SH-SY5Y (cell line): ENCODE data around the gene BRSK2.

Experiments
- GATA2 ChIP-seq: IDR thresholded peaks from 2 replicates; pipeline ENCODE4 v1.6.1; 2011; ENCODE audit warnings: mild to moderate bottlenecking, low read depth, low read length
- GATA3 ChIP-seq: IDR thresholded peaks from 2 replicates; pipeline ENCODE4 v1.6.1; 2011; ENCODE audit warnings: low read depth, mild to moderate bottlenecking, low read length, moderate library complexity

Gene BRSK2

GRCh38 chr11:1459219-1459575, 69.5 kb downstream of the BRSK2 start:
- TF ChIP-seq GATA2 (no peak), GATA3 (no peak)

DNA sequence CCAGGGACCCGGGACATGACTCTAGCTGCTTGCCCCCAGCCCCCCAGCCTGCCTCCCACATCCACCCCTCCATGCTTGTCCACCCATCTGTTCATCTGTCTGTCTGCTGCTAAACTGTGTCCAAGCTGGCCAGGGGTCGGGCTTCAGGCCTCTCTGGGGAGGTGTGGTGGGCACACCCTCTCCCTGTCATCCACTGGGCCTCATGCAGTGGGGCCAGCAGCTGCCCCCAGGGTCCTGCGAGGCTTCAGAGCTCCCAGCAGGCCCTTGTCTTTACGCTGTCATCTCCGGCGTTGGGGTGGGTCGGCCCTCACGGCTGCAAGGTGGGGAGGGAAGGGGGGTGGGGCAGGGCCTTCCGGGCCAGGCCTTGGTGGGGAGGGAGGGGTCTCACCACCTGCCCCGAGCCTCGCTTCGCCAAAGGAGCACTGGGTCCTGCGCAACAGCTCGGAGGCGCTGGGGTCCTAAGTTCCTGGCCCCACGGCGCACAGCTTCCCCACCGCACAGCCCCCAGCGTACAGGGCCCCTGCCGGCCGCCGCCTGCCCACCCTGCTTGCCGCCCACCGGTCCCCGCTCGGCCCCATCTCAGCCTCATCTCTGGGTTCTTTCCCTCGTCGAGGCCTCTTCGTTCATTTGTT, 70.1 kb downstream of the BRSK2 start:
- no peak for TF ChIP-seq GATA3

DNA sequence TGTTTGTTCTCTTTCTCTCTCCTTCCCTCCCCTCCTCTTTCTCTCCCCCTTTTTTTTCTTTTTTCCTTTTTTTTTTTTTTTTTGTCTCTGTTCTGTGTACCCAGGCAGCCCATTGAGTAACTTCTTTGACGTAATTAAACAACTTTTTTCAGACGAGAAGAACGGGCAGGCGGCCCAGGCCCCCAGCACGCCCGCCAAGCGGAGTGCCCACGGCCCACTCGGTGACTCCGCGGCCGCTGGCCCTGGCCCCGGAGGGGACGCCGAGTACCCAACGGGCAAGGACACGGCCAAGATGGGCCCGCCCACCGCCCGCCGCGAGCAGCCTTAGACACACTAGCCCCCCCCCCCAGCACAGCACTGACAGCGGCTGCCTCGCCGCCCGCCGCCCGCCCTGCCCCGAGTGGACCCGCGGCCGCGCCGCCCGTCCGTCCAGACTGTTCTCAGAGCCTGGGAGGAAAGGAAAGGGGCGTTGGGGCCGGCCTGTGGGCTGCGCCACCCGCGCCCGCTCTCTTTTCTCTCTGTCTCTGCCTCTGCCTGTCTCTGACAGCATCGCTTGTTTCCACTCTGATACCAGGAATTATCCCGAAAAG, 70.8 kb downstream of the BRSK2 start:
- TF ChIP-seq GATA3 = no peak
- TF ChIP-seq GATA2 = no peak

- TF ChIP-seq GATA3 = no peak
- no peak for TF ChIP-seq GATA2
Measured at GRCh38 chr11:1460986-1461825, 71.5 kb downstream of the BRSK2 start.

DNA sequence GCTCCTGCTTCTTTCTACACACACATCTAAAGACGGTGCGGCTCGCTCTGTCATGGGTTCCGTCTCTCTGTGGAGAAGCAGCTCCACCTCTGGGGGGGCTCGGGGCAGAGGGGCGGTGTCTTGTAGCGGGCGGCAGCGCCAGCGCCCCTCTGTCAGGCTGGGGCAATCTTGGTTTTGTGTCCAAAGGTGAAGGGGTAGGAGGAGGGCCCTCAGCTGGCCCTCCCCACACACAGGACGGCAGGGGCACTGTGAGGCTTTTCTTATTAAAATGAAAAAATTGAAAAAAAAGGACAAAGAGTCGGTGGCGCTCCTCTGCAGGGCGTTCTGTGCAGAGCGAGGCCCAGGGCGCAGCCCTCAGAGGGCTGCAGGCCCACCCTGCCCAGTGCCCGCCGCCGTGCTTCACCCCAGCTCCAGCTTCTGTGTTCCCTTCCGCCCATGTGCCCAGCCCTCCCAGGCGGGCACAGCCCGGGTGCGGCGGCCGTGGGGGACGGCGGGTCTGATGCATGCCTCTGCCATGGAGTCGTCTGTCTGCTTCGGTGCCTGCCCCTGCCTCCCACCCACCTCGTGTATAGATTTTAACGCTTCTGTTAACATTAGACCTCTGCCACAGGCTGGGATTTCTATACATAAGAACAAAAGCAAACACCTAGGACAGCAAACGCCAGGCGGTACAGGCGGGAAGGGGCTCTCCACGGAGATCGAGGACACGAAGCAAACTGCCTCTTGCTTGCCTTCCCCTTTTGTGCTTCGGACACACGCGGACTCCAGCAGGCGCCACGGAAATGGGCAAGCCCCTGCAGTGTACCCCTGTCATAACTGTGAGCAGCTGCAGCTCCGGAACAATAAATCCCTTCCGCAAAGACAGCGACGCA, 72.3 kb downstream of the BRSK2 start:
- TF ChIP-seq GATA2 (no peak), GATA3 (no peak)

DNA sequence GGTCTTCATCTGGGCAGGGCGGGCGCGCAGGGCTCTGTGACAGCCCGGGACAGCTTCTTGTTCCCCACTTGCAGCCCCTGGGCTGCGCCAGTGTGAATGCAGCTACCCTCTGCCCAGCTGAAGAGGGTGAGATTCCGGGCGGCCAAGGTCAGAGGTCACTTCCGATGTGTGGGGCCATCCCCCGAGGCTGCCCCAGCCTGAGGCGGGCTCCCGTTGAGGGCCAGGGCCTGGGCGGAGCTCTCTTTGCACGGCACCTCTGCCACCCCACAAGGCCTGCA, 72.9 kb downstream of the BRSK2 start:
- TF ChIP-seq GATA3 (no peak), GATA2 (no peak)

- TF ChIP-seq GATA2 (no peak), GATA3 (no peak)
Measured at GRCh38 chr11:1463056-1463455, 73.3 kb downstream of the BRSK2 start.

GRCh38 chr11:1466784-1467183, 77.0 kb downstream of the BRSK2 start:
- TF ChIP-seq GATA2 (no peak), GATA3 (no peak)

DNA sequence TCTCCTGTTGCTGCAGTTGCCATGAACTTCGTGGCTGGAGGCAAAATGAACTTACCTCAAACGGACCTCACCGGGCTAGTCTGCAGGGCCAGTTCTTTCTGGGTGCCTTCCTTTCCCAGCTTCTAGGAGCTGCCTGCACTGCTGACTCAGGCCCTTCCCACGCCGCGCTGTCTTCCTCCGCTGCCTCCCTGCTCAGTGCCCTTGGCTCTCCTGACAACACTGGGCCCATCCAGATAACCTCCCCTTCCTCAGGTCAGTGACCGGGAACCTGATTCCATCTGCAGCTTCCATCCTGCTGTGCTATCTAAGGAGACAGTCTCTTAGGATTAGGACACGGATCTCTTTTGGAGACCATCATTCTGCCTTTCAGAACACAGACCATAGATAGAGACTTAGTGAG, 77.5 kb downstream of the BRSK2 start:
- TF ChIP-seq GATA3 = no peak
- no peak for TF ChIP-seq GATA2

- TF ChIP-seq GATA2 (no peak), GATA3 (no peak)
Measured at GRCh38 chr11:1468002-1468401, 78.3 kb downstream of the BRSK2 start.

- TF ChIP-seq GATA3 = no peak
- TF ChIP-seq GATA2 = no peak
Measured at GRCh38 chr11:1468473-1469066, 78.8 kb downstream of the BRSK2 start.

DNA sequence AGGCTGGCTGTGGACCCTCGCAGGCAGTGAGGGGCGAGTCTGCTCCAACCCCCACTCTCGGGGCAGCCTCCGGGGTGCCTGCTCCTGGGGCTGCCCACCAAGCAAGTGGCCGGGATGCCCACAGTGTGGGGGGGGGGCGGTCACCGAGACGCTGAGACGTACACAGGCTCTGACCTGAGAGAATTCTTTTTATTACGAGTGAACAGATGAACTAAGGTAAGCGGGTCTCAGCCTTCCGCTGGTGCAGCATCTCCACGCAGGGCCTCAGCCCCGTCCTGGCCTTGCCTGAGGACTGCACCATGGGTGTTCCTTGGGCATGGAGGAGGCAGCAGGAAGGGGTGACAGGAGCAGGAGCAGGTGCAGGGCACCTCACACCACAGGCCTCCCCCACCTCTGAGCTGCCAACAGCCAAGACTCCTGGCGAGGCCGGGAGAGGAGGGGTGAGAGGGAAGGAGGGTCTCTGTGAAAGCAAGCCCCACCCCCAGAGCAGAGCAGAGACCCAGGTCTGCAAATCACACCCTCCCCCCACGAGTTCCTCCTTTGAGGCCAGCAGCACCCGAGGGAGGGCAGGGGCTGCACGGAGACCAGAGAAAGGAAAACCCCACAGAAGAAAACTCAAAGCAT, 79.7 kb downstream of the BRSK2 start:
- TF ChIP-seq GATA3 (no peak), GATA2 (no peak)

DNA sequence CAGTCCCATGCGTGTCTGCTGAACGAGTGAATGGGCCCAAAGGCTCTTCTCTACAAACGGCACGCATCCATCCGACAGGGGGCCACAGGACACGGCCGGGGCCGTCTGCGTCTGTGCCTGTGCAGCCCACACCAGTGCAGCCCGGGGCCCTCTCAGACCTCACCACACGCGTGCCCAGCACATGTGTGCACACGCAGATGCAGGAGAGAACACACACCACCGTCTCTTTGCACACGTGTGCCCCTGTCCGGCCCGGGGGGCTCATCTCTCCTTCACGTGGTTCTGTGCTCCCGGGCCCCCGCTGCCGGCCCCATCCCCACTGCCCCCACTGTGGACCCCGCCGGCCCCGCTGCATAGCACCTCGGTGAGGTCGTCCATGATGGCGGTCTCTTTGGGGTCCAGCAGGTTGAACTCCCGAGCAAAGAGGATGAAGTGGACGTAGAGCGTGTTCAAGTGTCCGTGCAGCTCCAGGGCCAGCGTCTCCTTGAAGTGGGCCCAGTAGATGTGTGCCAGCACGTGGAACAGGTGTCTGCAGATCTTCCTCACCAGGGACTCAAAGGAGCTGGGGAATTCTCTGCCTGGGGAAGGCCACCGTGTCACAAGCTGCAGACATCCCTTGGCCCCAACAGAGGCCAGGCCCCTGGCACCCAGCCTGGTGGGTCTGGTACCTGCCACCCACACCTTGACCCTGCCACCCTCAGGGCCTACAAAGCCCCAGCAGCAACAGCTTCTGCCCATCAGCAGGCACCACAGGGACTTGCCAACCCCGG, 80.4 kb downstream of the BRSK2 start:
- TF ChIP-seq GATA2 (no peak), GATA3 (no peak)
